ENCODE results near the gene KCNJ10. TPM values are rescaled to one million over a fixed set of nuclear protein-coding genes. Genes with fewer than 3 reads are reported as not detected.
A peak's percentile ranks its signal among the peaks of the same experiment; 100 is the strongest.
"Not testable (repeated sequence)": the region's sequence is repeated elsewhere in the genome, so short reads cannot be mapped to it uniquely, and the experiment has no call there.

Gene KCNJ10
- total RNA-seq, 2 donors from 2014 or later, result not detected

DNA sequence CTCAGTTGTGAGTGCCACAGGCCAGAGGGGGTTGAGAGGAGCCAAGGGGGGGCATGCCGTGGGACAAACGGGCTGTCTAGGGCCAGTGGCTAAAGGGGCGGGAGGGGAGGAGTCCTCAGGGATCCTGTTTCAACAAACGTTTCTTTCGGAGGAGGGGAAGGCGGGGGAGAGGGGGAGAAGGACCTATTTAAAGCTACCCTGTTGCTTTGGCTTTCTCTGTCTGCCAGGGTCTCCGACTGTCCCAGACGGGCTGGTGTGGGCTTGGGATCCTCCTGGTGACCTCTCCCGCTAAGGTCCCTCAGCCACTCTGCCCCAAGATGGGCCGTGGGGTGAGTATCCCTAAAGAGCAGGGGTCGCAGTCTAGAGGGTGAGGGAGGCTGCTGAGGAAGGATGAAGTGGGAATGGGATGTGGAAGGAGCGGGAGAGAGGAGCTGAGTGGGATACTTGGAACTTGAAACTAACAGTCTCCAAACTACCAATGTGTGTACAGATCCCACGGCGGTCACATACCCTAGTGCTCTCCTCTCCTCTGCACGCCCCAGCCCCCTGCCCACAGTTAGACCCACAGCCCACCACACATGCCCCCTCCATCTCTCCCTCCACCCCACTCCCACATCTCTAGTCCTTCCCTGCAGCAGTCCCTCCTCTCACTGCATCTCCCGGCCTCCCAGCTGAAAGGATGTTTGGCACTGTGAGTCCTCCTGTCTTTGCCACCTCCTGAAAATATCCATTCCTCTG, 45.8 kb upstream of the KCNJ10 start, which contains the start of gene ATP1A2:
Gene ATP1A2 (plus strand): TSS at position 215 of the 738 bp plus-strand sequence. CDS start 103 bp downstream, at position 318.
- H3K9me3 ChIP-seq, result no peaks in the 10 kb centered on the region
- no peaks in the 10 kb centered on the region for H3K27me3 ChIP-seq (replicated peaks; ENCODE audit: insufficient read depth)
- peak within 1 kb of the TSS; percentile 77 to 92 for H3K27ac ChIP-seq
- ATAC-seq (ENCODE audit: insufficient number of reproducible peaks, low FRiP score, low read depth) (peak; percentile 42), DNase-seq (ENCODE audit: low spot score) (no peak)
- peak within 1 kb of the TSS; percentile 79 for H3K4me3 ChIP-seq
- peaks cover 35 to 74% of the 10 kb centered on the region in 2 donors for H3K4me1 ChIP-seq (ENCODE audit: control insufficient read depth in 1 of 2, low read depth in 2 of 2)
- TF ChIP-seq, protein P1, sequence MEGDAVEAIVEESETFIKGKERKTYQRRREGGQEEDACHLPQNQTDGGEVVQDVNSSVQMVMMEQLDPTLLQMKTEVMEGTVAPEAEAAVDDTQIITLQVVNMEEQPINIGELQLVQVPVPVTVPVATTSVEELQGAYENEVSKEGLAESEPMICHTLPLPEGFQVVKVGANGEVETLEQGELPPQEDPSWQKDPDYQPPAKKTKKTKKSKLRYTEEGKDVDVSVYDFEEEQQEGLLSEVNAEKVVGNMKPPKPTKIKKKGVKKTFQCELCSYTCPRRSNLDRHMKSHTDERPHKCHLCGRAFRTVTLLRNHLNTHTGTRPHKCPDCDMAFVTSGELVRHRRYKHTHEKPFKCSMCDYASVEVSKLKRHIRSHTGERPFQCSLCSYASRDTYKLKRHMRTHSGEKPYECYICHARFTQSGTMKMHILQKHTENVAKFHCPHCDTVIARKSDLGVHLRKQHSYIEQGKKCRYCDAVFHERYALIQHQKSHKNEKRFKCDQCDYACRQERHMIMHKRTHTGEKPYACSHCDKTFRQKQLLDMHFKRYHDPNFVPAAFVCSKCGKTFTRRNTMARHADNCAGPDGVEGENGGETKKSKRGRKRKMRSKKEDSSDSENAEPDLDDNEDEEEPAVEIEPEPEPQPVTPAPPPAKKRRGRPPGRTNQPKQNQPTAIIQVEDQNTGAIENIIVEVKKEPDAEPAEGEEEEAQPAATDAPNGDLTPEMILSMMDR (IDR thresholded peaks at IDR 0.05), result no peak
- H3K36me3 ChIP-seq, result peaks cover 6% of the 10 kb centered on the region

DNA sequence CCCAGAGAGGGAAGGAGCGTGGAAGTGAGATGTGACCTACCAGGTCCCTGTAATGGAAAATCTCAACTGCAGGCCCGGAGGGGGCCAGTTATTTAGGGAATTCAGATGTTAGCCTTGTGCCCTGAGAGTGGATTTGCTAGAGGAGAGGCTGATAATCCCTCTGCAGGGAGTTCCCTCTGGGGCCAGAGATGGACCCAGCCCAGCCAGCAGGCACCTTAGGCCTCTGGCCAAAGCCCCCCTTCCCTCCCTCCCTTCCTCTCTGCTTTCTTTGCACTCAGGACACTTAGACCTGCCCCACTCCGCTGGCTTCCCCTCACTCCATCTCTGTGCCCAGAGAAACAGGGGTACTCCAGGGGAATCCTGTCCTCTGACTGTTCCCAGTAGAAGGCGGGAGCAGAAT, 44.1 kb upstream of the KCNJ10 start:
- TF ChIP-seq, protein P1 (IDR thresholded peaks at IDR 0.05), result no peak
- Histone ChIP-seq H3K4me3 (no peak overlapping the region), H3K4me1 (ENCODE audit: control insufficient read depth in 1 of 2, low read depth in 2 of 2) (peaks cover 32 to 64% of the 10 kb centered on the region in 2 donors), H3K9me3 (no peaks in the 10 kb centered on the region), H3K27me3 (replicated peaks; ENCODE audit: insufficient read depth) (no peaks in the 10 kb centered on the region), H3K36me3 (peaks cover 5% of the 10 kb centered on the region), H3K27ac (peak overlapping the region; percentile 77 to 92)
- no peak for ATAC-seq (ENCODE audit: insufficient number of reproducible peaks, low FRiP score, low read depth)
- DNase-seq (ENCODE audit: low spot score), result no peak

DNA sequence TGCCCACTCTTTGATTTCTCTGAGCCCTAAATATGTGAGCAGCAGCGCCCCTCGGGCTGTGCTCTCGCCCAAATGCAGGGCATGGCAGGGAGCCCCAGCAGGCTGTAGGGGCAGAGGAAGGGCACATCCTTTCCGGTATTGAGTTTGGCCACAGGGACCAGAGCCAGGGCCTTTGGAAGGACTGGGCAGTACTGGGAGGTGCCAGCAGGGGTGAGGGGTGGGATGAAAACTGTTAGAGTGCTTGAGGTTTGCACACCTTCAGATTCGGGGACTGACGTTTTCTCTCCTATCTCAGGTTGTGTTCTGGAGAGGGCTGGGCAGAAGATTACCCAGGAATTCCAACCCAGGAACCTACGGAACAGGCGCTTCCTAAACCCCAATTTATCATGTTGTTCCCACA, 43.4 kb upstream of the KCNJ10 start:
- DNase-seq (ENCODE audit: low spot score), result no peak
- no peaks in the 10 kb centered on the region for H3K27me3 ChIP-seq (replicated peaks; ENCODE audit: insufficient read depth)
- TF ChIP-seq, protein P1 (IDR thresholded peaks at IDR 0.05), result peak; percentile 41
- H3K4me3 ChIP-seq, result no peak overlapping the region
- ATAC-seq (ENCODE audit: insufficient number of reproducible peaks, low FRiP score, low read depth), result no peak
- H3K36me3 ChIP-seq, result peaks cover 1% of the 10 kb centered on the region
- peaks cover 27 to 60% of the 10 kb centered on the region in 2 donors for H3K4me1 ChIP-seq (ENCODE audit: control insufficient read depth in 1 of 2, low read depth in 2 of 2)
- peak overlapping the region; percentile 77 to 92 for H3K27ac ChIP-seq
- no peaks in the 10 kb centered on the region for H3K9me3 ChIP-seq

DNA sequence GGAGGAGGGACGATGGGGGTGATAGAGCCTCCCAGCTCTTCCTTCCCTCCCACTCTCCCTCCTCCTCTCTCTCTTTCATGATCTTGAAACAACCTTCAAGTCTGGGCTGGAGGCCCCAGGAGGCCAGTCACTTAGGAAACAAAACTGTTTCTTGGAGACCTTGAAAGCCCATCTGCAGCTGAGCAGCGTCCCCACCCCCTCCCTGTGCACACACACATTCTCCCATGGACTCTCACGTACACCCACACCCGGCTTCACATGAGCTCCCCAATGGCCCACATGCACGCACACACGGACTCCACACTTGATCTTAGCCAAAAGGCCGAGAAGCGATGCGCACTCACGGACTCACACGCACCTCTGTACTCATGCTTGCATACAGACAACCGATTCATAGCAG, 42.4 kb upstream of the KCNJ10 start:
- DNase-seq (ENCODE audit: low spot score) (no peak), ATAC-seq (ENCODE audit: insufficient number of reproducible peaks, low FRiP score, low read depth) (no peak)
- Histone ChIP-seq H3K4me3 (no peak overlapping the region), H3K27ac (no peak overlapping the region), H3K9me3 (no peaks in the 10 kb centered on the region), H3K36me3 (no peaks in the 10 kb centered on the region), H3K4me1 (ENCODE audit: control insufficient read depth in 1 of 2, low read depth in 2 of 2) (peaks cover 23 to 53% of the 10 kb centered on the region in 2 donors), H3K27me3 (replicated peaks; ENCODE audit: insufficient read depth) (no peaks in the 10 kb centered on the region)
- TF ChIP-seq, protein P1 (IDR thresholded peaks at IDR 0.05), result no peak

DNA sequence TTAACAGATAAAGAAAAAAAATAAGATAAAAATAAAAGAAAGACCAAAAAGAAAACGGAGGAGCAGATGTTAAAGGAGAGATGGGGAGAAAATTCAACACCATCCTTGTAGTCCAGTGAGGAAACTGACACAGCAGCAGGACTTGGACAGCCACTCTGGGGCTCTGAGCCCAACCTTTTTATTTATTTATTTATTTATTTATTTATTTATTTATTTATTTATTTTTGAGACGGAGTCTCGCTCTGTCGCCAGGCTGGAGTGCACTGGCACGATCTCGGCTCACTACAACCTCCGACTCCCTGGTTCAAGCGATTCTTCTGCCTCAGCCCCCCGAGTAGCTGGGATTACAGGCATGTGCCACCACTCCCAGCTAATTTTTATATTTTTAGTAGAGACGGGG, 41.5 kb upstream of the KCNJ10 start:
- H3K9me3 ChIP-seq; ATAC-seq (ENCODE audit: insufficient number of reproducible peaks, low FRiP score, low read depth); H3K27me3 ChIP-seq (replicated peaks; ENCODE audit: insufficient read depth); DNase-seq (ENCODE audit: low spot score); H3K27ac ChIP-seq; H3K36me3 ChIP-seq; H3K4me3 ChIP-seq: not testable (repeated sequence)
- H3K4me1 ChIP-seq (ENCODE audit: control insufficient read depth in 1 of 2, low read depth in 2 of 2), result peaks cover 23 to 44% of the 10 kb centered on the region in 2 donors

All from thoracic aorta (tissue), 2 donors.